K562 (cell line): ENCODE results near the gene GABRD.

Experiments
- CTCF ChIP-seq, 3 experiments: IDR thresholded peaks in 2 of 3; conservative IDR thresholded peaks in 1 of 3; 2 replicates each; pipeline ENCODE4 v1.5.1; 2011 to 2012; ENCODE audit warnings: low read length in 3 of 3, mild to moderate bottlenecking in 3 of 3, control low read depth in 2 of 3, improper control_type of control experiment in 1 of 3, inconsistent platforms in 1 of 3, low read depth in 1 of 3, mixed read lengths in 1 of 3, moderate library complexity in 1 of 3; ENCODE audit not compliant: insufficient read depth in 2 of 3
- PHF8 ChIP-seq: fragments of 200-600 bp; sonication (generic); IDR thresholded peaks from 2 replicates; pipeline ENCODE4 v1.6.1; 2012; ENCODE audit warnings: mixed run types, mild to moderate bottlenecking, inconsistent platforms, low read length, moderate library complexity, borderline replicate concordance
- ZNF609 ChIP-seq: sonication (generic); formaldehyde crosslinking; IDR thresholded peaks from 2 replicates; pipeline ENCODE4 v1.8.1; 2023; ENCODE audit warnings: missing genetic modification reagents, mild to moderate bottlenecking, borderline replicate concordance

GRCh38 chr1:2049718-2050431, 30.7 kb downstream of the GABRD start, which contains the start of gene PRKCZ:
- TF ChIP-seq PHF8 (no peak), CTCF (IDR thresholded peaks at IDR 0.05 in 2 of 3, conservative IDR thresholded peaks at IDR 0.05 in 1 of 3; ENCODE audit: insufficient read depth in 2 of 3, low read depth in 1 of 3, low read length in 3 of 3) (no peak), ZNF609 (CRISPR knock-in tag) (no peak)
